HEK293T (cell line): ENCODE data around the gene GRM4.

Source experiments
- CTCF ChIA-PET: fragments of 350-600 bp; formaldehyde crosslinking; extraction: SDS; loops from one replicate; lab custom pipeline; 2021; ENCODE audit warnings: antibody characterized with exemption, inconsistent platforms; lab: Yijun Ruan, JAX
- POLR2A ChIA-PET: fragments of 350-600 bp; formaldehyde crosslinking; extraction: SDS; loops from one replicate; lab custom pipeline; 2020; ENCODE audit warnings: antibody characterized with exemption, inconsistent platforms; lab: Yijun Ruan, JAX
- DNase-seq: peaks from one replicate; pipeline ENCODE4 v3.0.0; 2012; ENCODE audit warnings: mixed read lengths; ENCODE audit errors: extremely low spot score
- ARNT ChIP-seq: fragments of 450-650 bp; IDR thresholded peaks from 2 replicates; pipeline ENCODE4 v1.6.1; 2017; ENCODE audit warnings: mild to moderate bottlenecking
- BHLHE40 ChIP-seq: fragments of 450-650 bp; IDR thresholded peaks from 2 replicates; pipeline ENCODE4 v1.6.1; 2016; ENCODE audit warnings: mild to moderate bottlenecking, moderate library complexity, borderline replicate concordance
- CTBP1 ChIP-seq: fragments of 450-650 bp; IDR thresholded peaks from 2 replicates; pipeline ENCODE4 v1.6.1; 2016; ENCODE audit warnings: borderline replicate concordance
- ELF4 ChIP-seq: fragments of 450-650 bp; IDR thresholded peaks from 2 replicates; pipeline ENCODE4 v1.6.1; 2017; ENCODE audit warnings: antibody characterized with exemption
- FOXA1 ChIP-seq: fragments of 450-650 bp; IDR thresholded peaks from 2 replicates; pipeline ENCODE4 v1.6.1; 2016; ENCODE audit warnings: mild to moderate bottlenecking
- FOXK2 ChIP-seq: fragments of 450-650 bp; IDR thresholded peaks from 2 replicates; pipeline ENCODE4 v1.6.1; 2016; ENCODE audit warnings: mild to moderate bottlenecking
- FOXM1 ChIP-seq: fragments of 450-650 bp; IDR thresholded peaks from 2 replicates; pipeline ENCODE4 v1.6.1; 2017; ENCODE audit warnings: mild to moderate bottlenecking, borderline replicate concordance
- HDGF ChIP-seq: fragments of 450-650 bp; IDR thresholded peaks from 2 replicates; pipeline ENCODE4 v1.6.1; 2017; ENCODE audit warnings: antibody characterized with exemption, borderline replicate concordance
- L3MBTL2 ChIP-seq: fragments of 450-650 bp; conservative IDR thresholded peaks from 2 replicates; pipeline ENCODE4 v1.6.1; 2016; ENCODE audit warnings: mild to moderate bottlenecking
- LEF1 ChIP-seq: fragments of 450-650 bp; IDR thresholded peaks from 2 replicates; pipeline ENCODE4 v1.6.1; 2017; ENCODE audit warnings: mild to moderate bottlenecking, borderline replicate concordance
- NFRKB ChIP-seq: fragments of 450-650 bp; IDR thresholded peaks from 2 replicates; pipeline ENCODE4 v1.6.1; 2016; ENCODE audit warnings: mild to moderate bottlenecking, moderate library complexity
- PKNOX1 ChIP-seq: fragments of 450-650 bp; IDR thresholded peaks from 2 replicates; pipeline ENCODE4 v1.6.1; 2016
- SP1 ChIP-seq: fragments of 450-650 bp; IDR thresholded peaks from 2 replicates; pipeline ENCODE4 v1.6.1; 2017
- SUZ12 ChIP-seq: fragments of 450-650 bp; IDR thresholded peaks from 2 replicates; pipeline ENCODE4 v1.6.1; 2016; ENCODE audit warnings: mild to moderate bottlenecking
- TARDBP ChIP-seq: fragments of 450-650 bp; IDR thresholded peaks from 2 replicates; pipeline ENCODE4 v1.6.1; 2016
- ZNF384 ChIP-seq: fragments of 450-650 bp; IDR thresholded peaks from 2 replicates; pipeline ENCODE4 v1.6.1; 2016

GRM4 gene

GRCh38 chr6:34062156-34062555 lies 83.7 kb downstream of the GRM4 start:
- ChIA-PET POLR2A (no interaction called here), CTCF (interaction anchor here (1.3 kb wide), 1 partner anchor 8 kb away, joined by 3 read pairs; no protein-coding TSS in a partner anchor)
- TF ChIP-seq FOXA1: no peak
- no peak for TF ChIP-seq ZNF384
- no peak for TF ChIP-seq TARDBP
- no peak for TF ChIP-seq SUZ12
- no peak for TF ChIP-seq BHLHE40
- TF ChIP-seq ELF4: no peak
- TF ChIP-seq LEF1: no peak
- TF ChIP-seq L3MBTL2: no peak

GRCh38 chr6:34061348-34061747 lies 84.5 kb downstream of the GRM4 start:
- POLR2A ChIA-PET: no interaction called here
- CTCF ChIA-PET: interaction anchor here (0.8 kb wide), 1 partner anchor 8 kb away, joined by 3 read pairs; no protein-coding TSS in a partner anchor
- no peak for TF ChIP-seq TARDBP
- no peak for TF ChIP-seq ARNT
- TF ChIP-seq HDGF: no peak
- TF ChIP-seq CTBP1: no peak
- TF ChIP-seq SP1: no peak
- TF ChIP-seq NFRKB: no peak
- no peak for TF ChIP-seq FOXM1
- TF ChIP-seq FOXA1: no peak
- TF ChIP-seq PKNOX1: no peak
- no peak for TF ChIP-seq LEF1
- no peak for TF ChIP-seq L3MBTL2
- no peak for TF ChIP-seq SUZ12
- TF ChIP-seq ELF4: no peak
- DNase-seq: no peak

More at GRCh38 chr6:34062156-34062555, 83.7 kb downstream of the GRM4 start:
- no peak for DNase-seq

GRCh38 chr6:34059914-34060313 lies 86.0 kb downstream of the GRM4 start:
- DNase-seq: no peak
- no peak for TF ChIP-seq ZNF384
- TF ChIP-seq ARNT: no peak
- no peak for TF ChIP-seq SP1
- TF ChIP-seq FOXA1: no peak
- TF ChIP-seq BHLHE40: no peak
- no peak for TF ChIP-seq NFRKB
- no peak for TF ChIP-seq ELF4
- TF ChIP-seq FOXK2: no peak
- TF ChIP-seq TARDBP: no peak
- POLR2A ChIA-PET: no interaction called here
- CTCF ChIA-PET: no interaction called here

- POLR2A ChIA-PET: no interaction called here
- CTCF ChIA-PET: no interaction called here
Measured at GRCh38 chr6:34059136-34059731, 86.7 kb downstream of the GRM4 start.

GRCh38 chr6:34057790-34058189 lies 88.1 kb downstream of the GRM4 start:
- CTCF ChIA-PET: no interaction called here
- POLR2A ChIA-PET: no interaction called here
- DNase-seq: no peak
- no peak for TF ChIP-seq FOXM1
- TF ChIP-seq SP1: no peak
- no peak for TF ChIP-seq TARDBP
- no peak for TF ChIP-seq SUZ12
- TF ChIP-seq L3MBTL2: no peak
- TF ChIP-seq FOXK2: no peak
- no peak for TF ChIP-seq HDGF
- TF ChIP-seq CTBP1: no peak
- no peak for TF ChIP-seq NFRKB
- TF ChIP-seq PKNOX1: no peak
- no peak for TF ChIP-seq FOXA1

More at GRCh38 chr6:34059136-34059731, 86.7 kb downstream of the GRM4 start:
- no peak for DNase-seq
- TF ChIP-seq LEF1 (no peak), FOXA1 (no peak), ARNT (no peak), TARDBP (no peak), BHLHE40 (no peak), L3MBTL2 (no peak), PKNOX1 (no peak), FOXM1 (no peak), NFRKB (no peak), SUZ12 (no peak)

- POLR2A ChIA-PET: no interaction called here
- no peak for TF ChIP-seq ELF4
- no peak for TF ChIP-seq FOXM1
- TF ChIP-seq LEF1: no peak
- TF ChIP-seq PKNOX1: no peak
- no peak for TF ChIP-seq HDGF
- no peak for TF ChIP-seq NFRKB
- TF ChIP-seq BHLHE40: no peak
- TF ChIP-seq TARDBP: no peak
- TF ChIP-seq ARNT: no peak
- no peak for TF ChIP-seq ZNF384
- no peak for TF ChIP-seq FOXK2
- TF ChIP-seq FOXA1: no peak
- CTCF ChIA-PET: no interaction called here
- DNase-seq: no peak
Measured at GRCh38 chr6:34057191-34057590, 88.7 kb downstream of the GRM4 start.
